ENCODE results near the gene MFSD2A. TPM values are rescaled to one million over a fixed set of nuclear protein-coding genes. Genes with fewer than 3 reads are reported as not detected.

MFSD2A gene
- total and polyA plus RNA-seq, 4 donors = 0.37 to 294 (median 171) TPM

DNA sequence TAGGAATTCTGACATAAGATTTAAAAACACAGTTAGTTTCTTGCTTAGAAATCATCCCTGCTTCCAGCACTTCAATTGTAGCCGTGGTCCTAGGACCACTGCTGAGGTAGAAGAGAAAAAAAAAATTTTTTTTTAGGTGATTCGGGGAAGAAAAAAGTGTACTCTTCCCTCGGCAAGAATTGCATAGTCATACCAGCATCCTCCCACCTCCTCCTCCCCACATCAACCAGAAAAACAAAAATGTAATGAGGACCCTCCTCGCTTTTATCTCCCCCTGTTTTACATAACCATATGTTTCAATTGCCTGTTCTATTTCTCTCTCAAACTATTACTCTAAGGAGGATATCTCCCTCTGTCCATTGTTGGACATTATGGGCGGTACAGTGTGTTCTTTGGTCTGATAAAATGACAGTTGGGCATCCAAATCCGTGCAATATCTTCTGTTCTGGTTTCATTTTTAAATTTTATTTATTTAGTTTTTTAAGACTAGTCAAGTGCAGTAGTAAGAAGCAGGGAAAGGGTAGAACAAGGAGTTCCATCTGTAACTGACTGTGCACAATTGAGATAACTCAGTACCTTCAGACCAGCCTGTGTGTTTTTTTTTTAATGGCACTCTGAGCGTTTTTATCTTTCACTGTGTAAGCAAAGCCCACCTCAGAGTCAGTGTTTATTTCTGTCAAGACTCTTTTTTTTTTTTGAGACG, 10.4 kb upstream of the MFSD2A start (continued):
- TF ChIP-seq, protein P1, sequence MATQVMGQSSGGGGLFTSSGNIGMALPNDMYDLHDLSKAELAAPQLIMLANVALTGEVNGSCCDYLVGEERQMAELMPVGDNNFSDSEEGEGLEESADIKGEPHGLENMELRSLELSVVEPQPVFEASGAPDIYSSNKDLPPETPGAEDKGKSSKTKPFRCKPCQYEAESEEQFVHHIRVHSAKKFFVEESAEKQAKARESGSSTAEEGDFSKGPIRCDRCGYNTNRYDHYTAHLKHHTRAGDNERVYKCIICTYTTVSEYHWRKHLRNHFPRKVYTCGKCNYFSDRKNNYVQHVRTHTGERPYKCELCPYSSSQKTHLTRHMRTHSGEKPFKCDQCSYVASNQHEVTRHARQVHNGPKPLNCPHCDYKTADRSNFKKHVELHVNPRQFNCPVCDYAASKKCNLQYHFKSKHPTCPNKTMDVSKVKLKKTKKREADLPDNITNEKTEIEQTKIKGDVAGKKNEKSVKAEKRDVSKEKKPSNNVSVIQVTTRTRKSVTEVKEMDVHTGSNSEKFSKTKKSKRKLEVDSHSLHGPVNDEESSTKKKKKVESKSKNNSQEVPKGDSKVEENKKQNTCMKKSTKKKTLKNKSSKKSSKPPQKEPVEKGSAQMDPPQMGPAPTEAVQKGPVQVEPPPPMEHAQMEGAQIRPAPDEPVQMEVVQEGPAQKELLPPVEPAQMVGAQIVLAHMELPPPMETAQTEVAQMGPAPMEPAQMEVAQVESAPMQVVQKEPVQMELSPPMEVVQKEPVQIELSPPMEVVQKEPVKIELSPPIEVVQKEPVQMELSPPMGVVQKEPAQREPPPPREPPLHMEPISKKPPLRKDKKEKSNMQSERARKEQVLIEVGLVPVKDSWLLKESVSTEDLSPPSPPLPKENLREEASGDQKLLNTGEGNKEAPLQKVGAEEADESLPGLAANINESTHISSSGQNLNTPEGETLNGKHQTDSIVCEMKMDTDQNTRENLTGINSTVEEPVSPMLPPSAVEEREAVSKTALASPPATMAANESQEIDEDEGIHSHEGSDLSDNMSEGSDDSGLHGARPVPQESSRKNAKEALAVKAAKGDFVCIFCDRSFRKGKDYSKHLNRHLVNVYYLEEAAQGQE (IDR thresholded peaks at IDR 0.05) = no peak
- TF ChIP-seq YY1 (IDR thresholded peaks at IDR 0.05) = no peak
- TF ChIP-seq SP1 (IDR thresholded peaks at IDR 0.05) = no peak
- TF ChIP-seq HNF4G (IDR thresholded peaks at IDR 0.05) = no peak
- no peak for TF ChIP-seq RAD21 (IDR thresholded peaks at IDR 0.05)
- no peak for TF ChIP-seq RXRA (IDR thresholded peaks at IDR 0.05)
- TF ChIP-seq FOXA2 (IDR thresholded peaks at IDR 0.05) = no peak
- TF ChIP-seq EGR1 (IDR thresholded peaks at IDR 0.05; ENCODE audit: low read depth in 2 of 2) = no peak

DNA sequence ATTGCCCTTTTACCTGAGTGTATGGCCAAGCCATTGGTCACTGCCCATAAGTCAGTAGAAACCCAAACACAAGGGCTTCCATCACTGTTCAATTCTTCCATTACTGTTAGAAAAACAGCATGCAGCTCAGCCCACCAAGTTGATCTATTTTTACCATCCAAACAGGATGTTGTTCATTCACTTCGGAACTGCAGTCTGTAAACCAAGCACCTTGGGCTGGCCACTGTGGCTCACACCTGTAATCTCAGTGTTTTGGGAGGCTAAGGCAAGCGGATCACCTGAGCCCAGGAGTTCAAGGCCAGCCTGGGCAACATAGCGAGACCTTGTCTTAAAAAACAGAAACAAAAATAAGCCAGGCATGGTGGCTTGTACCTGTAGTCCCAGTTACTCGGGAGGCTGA, 8.7 kb upstream of the MFSD2A start:
- WGBS = 88% methylated on average over 4 of the region's 4 CpGs
- peaks cover 0 to 9% (median 6%) of the 10 kb centered on the region in 4 donors for H3K4me1 ChIP-seq (ENCODE audit: control insufficient read depth in 4 of 4, insufficient read depth in 4 of 4, low read length in 3 of 4)

More for the DNA sequence above, 8.7 kb upstream of the MFSD2A start:
- no peak overlapping the region for H3K9ac ChIP-seq (ENCODE audit: low read depth in 1 of 2, low read length in 2 of 2)
- no peak overlapping the region for H3K4me3 ChIP-seq (ENCODE audit: low read depth in 1 of 3, low read length in 3 of 3)
- H3K9me3 ChIP-seq (ENCODE audit: control insufficient read depth in 4 of 4, low read length in 3 of 4) = no peaks in the 10 kb centered on the region
- no peaks in the 10 kb centered on the region for H3K36me3 ChIP-seq (ENCODE audit: control insufficient read depth in 4 of 4, insufficient read depth in 3 of 4, low read depth in 1 of 4, low read length in 3 of 4)
- no peak for DNase-seq (ENCODE audit: low spot score)
- H3K27me3 ChIP-seq (ENCODE audit: control insufficient read depth in 4 of 4, insufficient read depth in 4 of 4, low read length in 3 of 4) = no peaks in the 10 kb centered on the region
- no peak overlapping the region for H3K27ac ChIP-seq (ENCODE audit: low read depth in 1 of 2, low read length in 2 of 2)
- TF ChIP-seq RAD21 (IDR thresholded peaks at IDR 0.05) = no peak
- no peak for TF ChIP-seq JUND (IDR thresholded peaks at IDR 0.05)
- TF ChIP-seq FOXA1 (IDR thresholded peaks at IDR 0.05) = no peak
- TF ChIP-seq, protein P2, sequence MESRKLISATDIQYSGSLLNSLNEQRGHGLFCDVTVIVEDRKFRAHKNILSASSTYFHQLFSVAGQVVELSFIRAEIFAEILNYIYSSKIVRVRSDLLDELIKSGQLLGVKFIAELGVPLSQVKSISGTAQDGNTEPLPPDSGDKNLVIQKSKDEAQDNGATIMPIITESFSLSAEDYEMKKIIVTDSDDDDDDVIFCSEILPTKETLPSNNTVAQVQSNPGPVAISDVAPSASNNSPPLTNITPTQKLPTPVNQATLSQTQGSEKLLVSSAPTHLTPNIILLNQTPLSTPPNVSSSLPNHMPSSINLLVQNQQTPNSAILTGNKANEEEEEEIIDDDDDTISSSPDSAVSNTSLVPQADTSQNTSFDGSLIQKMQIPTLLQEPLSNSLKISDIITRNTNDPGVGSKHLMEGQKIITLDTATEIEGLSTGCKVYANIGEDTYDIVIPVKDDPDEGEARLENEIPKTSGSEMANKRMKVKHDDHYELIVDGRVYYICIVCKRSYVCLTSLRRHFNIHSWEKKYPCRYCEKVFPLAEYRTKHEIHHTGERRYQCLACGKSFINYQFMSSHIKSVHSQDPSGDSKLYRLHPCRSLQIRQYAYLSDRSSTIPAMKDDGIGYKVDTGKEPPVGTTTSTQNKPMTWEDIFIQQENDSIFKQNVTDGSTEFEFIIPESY (IDR thresholded peaks at IDR 0.05) = no peak
- TF ChIP-seq, protein P3, sequence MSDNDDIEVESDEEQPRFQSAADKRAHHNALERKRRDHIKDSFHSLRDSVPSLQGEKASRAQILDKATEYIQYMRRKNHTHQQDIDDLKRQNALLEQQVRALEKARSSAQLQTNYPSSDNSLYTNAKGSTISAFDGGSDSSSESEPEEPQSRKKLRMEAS (IDR thresholded peaks at IDR 0.05) = no peak
- no peak for TF ChIP-seq EGR1 (IDR thresholded peaks at IDR 0.05; ENCODE audit: low read depth in 2 of 2)
- no peak for TF ChIP-seq NR2F2 (IDR thresholded peaks at IDR 0.05)
- TF ChIP-seq, protein P4, sequence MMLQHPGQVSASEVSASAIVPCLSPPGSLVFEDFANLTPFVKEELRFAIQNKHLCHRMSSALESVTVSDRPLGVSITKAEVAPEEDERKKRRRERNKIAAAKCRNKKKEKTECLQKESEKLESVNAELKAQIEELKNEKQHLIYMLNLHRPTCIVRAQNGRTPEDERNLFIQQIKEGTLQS (IDR thresholded peaks at IDR 0.05) = no peak
- no peak for TF ChIP-seq HNF4A (conservative IDR thresholded peaks at IDR 0.05)
- TF ChIP-seq SP1 (IDR thresholded peaks at IDR 0.05) = no peak
- no peak for TF ChIP-seq FOXA2 (IDR thresholded peaks at IDR 0.05)
- TF ChIP-seq, protein P5, sequence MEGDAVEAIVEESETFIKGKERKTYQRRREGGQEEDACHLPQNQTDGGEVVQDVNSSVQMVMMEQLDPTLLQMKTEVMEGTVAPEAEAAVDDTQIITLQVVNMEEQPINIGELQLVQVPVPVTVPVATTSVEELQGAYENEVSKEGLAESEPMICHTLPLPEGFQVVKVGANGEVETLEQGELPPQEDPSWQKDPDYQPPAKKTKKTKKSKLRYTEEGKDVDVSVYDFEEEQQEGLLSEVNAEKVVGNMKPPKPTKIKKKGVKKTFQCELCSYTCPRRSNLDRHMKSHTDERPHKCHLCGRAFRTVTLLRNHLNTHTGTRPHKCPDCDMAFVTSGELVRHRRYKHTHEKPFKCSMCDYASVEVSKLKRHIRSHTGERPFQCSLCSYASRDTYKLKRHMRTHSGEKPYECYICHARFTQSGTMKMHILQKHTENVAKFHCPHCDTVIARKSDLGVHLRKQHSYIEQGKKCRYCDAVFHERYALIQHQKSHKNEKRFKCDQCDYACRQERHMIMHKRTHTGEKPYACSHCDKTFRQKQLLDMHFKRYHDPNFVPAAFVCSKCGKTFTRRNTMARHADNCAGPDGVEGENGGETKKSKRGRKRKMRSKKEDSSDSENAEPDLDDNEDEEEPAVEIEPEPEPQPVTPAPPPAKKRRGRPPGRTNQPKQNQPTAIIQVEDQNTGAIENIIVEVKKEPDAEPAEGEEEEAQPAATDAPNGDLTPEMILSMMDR (IDR thresholded peaks at IDR 0.05; ENCODE audit: low read depth, low read length, missing input control) = no peak
- TF ChIP-seq, protein P1 (IDR thresholded peaks at IDR 0.05) = no peak
- TF ChIP-seq YY1 (IDR thresholded peaks at IDR 0.05) = no peak
- TF ChIP-seq GABPA (IDR thresholded peaks at IDR 0.05 in 1 of 2, conservative IDR thresholded peaks at IDR 0.05 in 1 of 2) = no peak

Measured in liver (tissue), 9 donors.